ENCODE measurements around the gene TMEM117.

The TMEM117 gene

GRCh38 chr12:44091948-44092606, 256.2 kb downstream of the TMEM117 start:
- H3K9me3 ChIP-seq (ENCODE audit: control insufficient read depth, insufficient read depth, low read length), result no peaks in the 10 kb centered on the region
- no peak overlapping the region for H3K27ac ChIP-seq (ENCODE audit: low read depth, low read length)
- H4K20me1 ChIP-seq (ENCODE audit: control insufficient read depth, insufficient read depth, low read depth, low read length), result no peaks in the 10 kb centered on the region
- no peaks in the 10 kb centered on the region for H3K4me1 ChIP-seq (ENCODE audit: control insufficient read depth, low read length)
- H3K79me2 ChIP-seq (ENCODE audit: control insufficient read depth, low read length), result no peaks in the 10 kb centered on the region
- H3K27me3 ChIP-seq (ENCODE audit: control insufficient read depth, low read length), result no peaks in the 10 kb centered on the region
- no peak overlapping the region for H3K4me3 ChIP-seq (ENCODE audit: low read length)
- H3K9me2 ChIP-seq (replicated peaks; ENCODE audit: control insufficient read depth, low read length), result no peaks in the 10 kb centered on the region
- H3F3A ChIP-seq (ENCODE audit: control insufficient read depth, insufficient read depth), result no peaks in the 10 kb centered on the region
- H3K4me2 ChIP-seq (ENCODE audit: low read length), result no peak overlapping the region
- no peak for TF ChIP-seq EZH2phosphoT487 (IDR thresholded peaks at IDR 0.05; ENCODE audit: borderline replicate concordance, low read length)
- no peak for TF ChIP-seq CTCF (IDR thresholded peaks at IDR 0.05; ENCODE audit: low read depth, low read length, poor library complexity, severe bottlenecking)
- H3K36me3 ChIP-seq (ENCODE audit: control insufficient read depth, low read length), result no peaks in the 10 kb centered on the region

DNA sequence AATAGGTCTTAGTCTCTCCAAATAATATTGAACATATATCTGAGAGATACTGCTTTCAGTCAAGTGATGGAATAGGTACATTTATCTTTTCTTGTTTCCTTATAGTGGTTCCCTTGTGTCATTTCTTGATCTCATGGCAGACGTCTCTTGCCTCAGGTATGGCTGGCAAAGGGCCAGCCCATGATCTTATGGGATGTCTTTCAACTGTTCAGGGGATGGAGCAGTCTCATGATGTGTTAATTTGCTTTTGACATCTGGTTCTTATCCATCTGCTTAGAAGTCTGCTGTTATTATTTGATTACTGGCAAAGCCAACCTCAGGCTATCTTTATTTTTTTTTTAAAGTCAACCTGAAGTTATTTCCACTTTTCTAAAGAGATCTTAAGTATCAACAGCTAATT, 262.9 kb downstream of the TMEM117 start:
- TF ChIP-seq EZH2phosphoT487 (IDR thresholded peaks at IDR 0.05; ENCODE audit: borderline replicate concordance, low read length) (no peak), CTCF (IDR thresholded peaks at IDR 0.05; ENCODE audit: low read depth, low read length, poor library complexity, severe bottlenecking) (no peak)
- Histone ChIP-seq H3K4me2 (ENCODE audit: low read length) (no peak overlapping the region), H3K4me1 (ENCODE audit: control insufficient read depth, low read length) (no peaks in the 10 kb centered on the region), H4K20me1 (ENCODE audit: control insufficient read depth, insufficient read depth, low read depth, low read length) (no peaks in the 10 kb centered on the region), H3F3A (ENCODE audit: control insufficient read depth, insufficient read depth) (no peaks in the 10 kb centered on the region), H3K27me3 (ENCODE audit: control insufficient read depth, low read length) (no peaks in the 10 kb centered on the region), H3K9me3 (ENCODE audit: control insufficient read depth, insufficient read depth, low read length) (no peaks in the 10 kb centered on the region), H3K4me3 (ENCODE audit: low read length) (no peak overlapping the region), H3K27ac (ENCODE audit: low read depth, low read length) (no peak overlapping the region), H3K36me3 (ENCODE audit: control insufficient read depth, low read length) (no peaks in the 10 kb centered on the region), H3K9me2 (replicated peaks; ENCODE audit: control insufficient read depth, low read length) (no peaks in the 10 kb centered on the region), H3K79me2 (ENCODE audit: control insufficient read depth, low read length) (no peaks in the 10 kb centered on the region)

DNA sequence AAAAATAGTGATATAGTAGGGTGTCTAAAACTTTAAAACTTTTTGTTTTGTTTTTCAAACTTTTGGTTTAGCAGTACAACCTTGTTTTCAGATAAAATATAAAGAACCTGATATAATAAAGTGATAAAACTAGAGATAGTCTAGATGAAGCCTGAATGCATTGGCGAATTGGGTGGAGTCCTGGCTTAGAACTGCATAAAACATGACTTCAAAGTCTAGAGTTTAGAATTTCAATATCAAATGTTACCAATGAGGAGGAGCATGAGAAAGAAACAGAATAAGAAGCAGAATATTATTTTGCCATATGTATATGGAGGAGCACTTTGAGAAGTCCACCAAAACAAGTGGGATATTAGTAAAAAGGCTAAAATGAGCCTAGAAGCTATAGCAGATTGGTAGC, 263.6 kb downstream of the TMEM117 start:
- H3K27me3 ChIP-seq (ENCODE audit: control insufficient read depth, low read length), result no peaks in the 10 kb centered on the region
- no peak overlapping the region for H3K4me2 ChIP-seq (ENCODE audit: low read length)
- no peak overlapping the region for H3K4me3 ChIP-seq (ENCODE audit: low read length)
- H3K9me2 ChIP-seq (replicated peaks; ENCODE audit: control insufficient read depth, low read length), result no peaks in the 10 kb centered on the region
- no peaks in the 10 kb centered on the region for H3K4me1 ChIP-seq (ENCODE audit: control insufficient read depth, low read length)
- H3K79me2 ChIP-seq (ENCODE audit: control insufficient read depth, low read length), result no peaks in the 10 kb centered on the region
- no peaks in the 10 kb centered on the region for H3F3A ChIP-seq (ENCODE audit: control insufficient read depth, insufficient read depth)
- no peaks in the 10 kb centered on the region for H3K36me3 ChIP-seq (ENCODE audit: control insufficient read depth, low read length)
- no peak overlapping the region for H3K27ac ChIP-seq (ENCODE audit: low read depth, low read length)
- no peak for TF ChIP-seq EZH2phosphoT487 (IDR thresholded peaks at IDR 0.05; ENCODE audit: borderline replicate concordance, low read length)
- TF ChIP-seq CTCF (IDR thresholded peaks at IDR 0.05; ENCODE audit: low read depth, low read length, poor library complexity, severe bottlenecking), result no peak
- no peaks in the 10 kb centered on the region for H4K20me1 ChIP-seq (ENCODE audit: control insufficient read depth, insufficient read depth, low read depth, low read length)
- no peaks in the 10 kb centered on the region for H3K9me3 ChIP-seq (ENCODE audit: control insufficient read depth, insufficient read depth, low read length)
